Measurements from ENCODE around the gene FKBP6. TPM values are rescaled to one million over a fixed set of nuclear protein-coding genes. Genes with fewer than 3 reads are reported as not detected.
A peak's percentile ranks its signal among the peaks of the same experiment; 100 is the strongest.
"Not testable (repeated sequence)": the region's sequence is repeated elsewhere in the genome, so short reads cannot be mapped to it uniquely, and the experiment has no call there.

FKBP6 gene, protein sequence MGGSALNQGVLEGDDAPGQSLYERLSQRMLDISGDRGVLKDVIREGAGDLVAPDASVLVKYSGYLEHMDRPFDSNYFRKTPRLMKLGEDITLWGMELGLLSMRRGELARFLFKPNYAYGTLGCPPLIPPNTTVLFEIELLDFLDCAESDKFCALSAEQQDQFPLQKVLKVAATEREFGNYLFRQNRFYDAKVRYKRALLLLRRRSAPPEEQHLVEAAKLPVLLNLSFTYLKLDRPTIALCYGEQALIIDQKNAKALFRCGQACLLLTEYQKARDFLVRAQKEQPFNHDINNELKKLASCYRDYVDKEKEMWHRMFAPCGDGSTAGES
- not detected for total RNA-seq
- long read RNA-seq = 0 reads

DNA sequence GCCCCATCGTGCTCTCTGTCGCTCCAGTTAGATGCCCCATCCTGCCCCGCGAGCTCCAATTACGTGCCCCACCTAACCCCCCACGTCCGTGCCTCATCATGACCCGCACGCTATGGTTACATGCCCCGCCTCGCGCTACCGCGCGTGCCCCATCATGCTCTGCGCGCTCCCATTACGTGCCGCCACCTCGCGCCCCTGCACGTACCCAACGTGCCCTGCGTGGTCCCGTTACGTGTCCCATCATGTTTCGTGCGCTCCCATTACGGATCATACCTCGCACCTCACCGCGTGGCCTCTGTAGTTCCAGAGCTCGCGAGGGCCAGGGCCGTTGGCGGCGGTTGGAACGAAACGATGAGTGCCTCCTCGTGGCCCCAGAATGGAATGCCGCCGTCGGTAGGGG lies at the start of gene FKBP6, which contains the start of gene TRIM50:
TSS of gene FKBP6 (plus strand) at position 240 of the 400 bp plus-strand sequence. CDS start 268 bp downstream, outside the sequence.
TSS of gene TRIM50 (minus strand) at position 161 of the 400 bp plus-strand sequence. CDS start 3,295 bp downstream, outside the sequence.
- H3K27ac ChIP-seq; H3K4me3 ChIP-seq; H3K27me3 ChIP-seq; ATAC-seq; H3K36me3 ChIP-seq; H3K4me1 ChIP-seq; intact Hi-C loops (cut with DNase I); H3K9me3 ChIP-seq; DNase-seq: not testable (repeated sequence)
- WGBS (ENCODE audit: insufficient coverage, low coverage, low lambda C conversion rate, missing lambda C conversion rate) = 92% methylated on average over 33 of the region's 43 CpGs

DNA sequence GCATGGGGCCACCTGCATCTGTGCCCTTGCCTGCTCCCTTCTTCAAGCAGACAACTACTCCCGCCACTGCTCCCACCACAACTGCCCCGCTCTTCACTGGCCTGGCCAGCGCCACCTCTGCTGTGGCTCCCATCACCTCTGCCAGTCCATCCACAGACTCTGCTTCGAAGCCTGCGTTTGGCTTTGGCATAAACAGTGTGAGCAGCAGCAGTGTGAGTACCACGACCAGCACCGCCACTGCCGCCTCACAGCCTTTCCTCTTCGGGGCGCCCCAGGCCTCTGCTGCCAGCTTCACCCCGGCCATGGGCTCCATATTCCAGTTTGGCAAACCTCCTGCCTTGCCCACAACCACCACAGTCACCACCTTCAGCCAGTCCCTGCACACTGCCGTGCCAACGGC lies 30.7 kb upstream of the FKBP6 start:
- intact Hi-C loops (cut with DNase I); ATAC-seq; H3K4me1 ChIP-seq; DNase-seq; H3K27me3 ChIP-seq; H3K9me3 ChIP-seq; H3K4me3 ChIP-seq; H3K27ac ChIP-seq; H3K36me3 ChIP-seq: not testable (repeated sequence)
- no CpG with 5 or more reads among the region's 13 CpGs for WGBS (ENCODE audit: insufficient coverage, low coverage, low lambda C conversion rate, missing lambda C conversion rate)

DNA sequence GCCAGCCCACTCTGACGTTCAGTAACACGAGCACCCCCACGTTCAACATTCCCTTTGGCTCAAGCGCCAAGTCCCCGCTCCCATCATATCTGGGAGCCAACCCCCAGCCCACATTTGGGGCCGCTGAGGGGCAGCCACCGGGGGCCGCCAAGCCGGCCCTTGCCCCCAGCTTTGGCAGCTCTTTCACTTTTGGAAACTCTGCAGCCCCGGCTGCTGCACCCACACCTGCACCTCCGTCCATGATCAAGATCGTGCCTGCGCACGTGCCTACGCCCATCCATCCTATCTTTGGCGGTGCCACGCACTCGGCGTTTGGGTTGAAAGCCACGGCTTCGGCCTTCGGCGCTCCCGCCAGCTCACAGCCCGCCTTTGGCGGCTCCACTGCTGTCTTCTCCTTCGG lies 30.3 kb upstream of the FKBP6 start:
- H3K4me1 ChIP-seq; ATAC-seq; H3K27me3 ChIP-seq; H3K36me3 ChIP-seq; H3K27ac ChIP-seq; intact Hi-C loops (cut with DNase I); H3K4me3 ChIP-seq; DNase-seq; H3K9me3 ChIP-seq: not testable (repeated sequence)
- WGBS (ENCODE audit: insufficient coverage, low coverage, low lambda C conversion rate, missing lambda C conversion rate) = 71% methylated on average over 3 of the region's 27 CpGs

DNA sequence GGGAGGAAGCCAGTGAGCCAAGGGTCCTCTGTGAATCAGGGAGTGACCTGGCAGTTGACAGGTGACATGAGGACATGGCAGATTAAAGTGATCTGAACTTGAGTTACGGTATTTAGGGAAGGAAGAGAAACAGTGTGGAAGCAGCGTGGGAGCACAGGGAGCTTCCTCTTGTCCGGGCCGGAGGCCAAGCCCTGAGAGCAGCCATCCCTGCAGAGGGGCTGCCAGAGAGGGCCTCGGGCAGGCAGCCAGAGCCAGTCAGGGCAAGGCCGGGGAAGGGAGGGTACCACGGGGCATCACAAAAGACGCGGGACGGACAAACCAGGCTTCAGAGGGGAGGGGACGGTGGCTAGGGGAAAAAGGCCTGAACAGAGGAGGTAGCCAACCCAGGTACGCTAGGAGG lies 28.1 kb upstream of the FKBP6 start:
- H3K9me3 ChIP-seq; intact Hi-C loops (cut with DNase I); H3K4me3 ChIP-seq; H3K4me1 ChIP-seq; H3K27ac ChIP-seq; H3K36me3 ChIP-seq; H3K27me3 ChIP-seq: not testable (repeated sequence)
- peak in 1 of 3 donors; percentile 28 for DNase-seq
- 42% methylated on average over 5 of the region's 12 CpGs for WGBS (ENCODE audit: insufficient coverage, low coverage, low lambda C conversion rate, missing lambda C conversion rate)
- ATAC-seq = peak in 3 of 4 donors; percentile 15 to 44 (median 23)

DNA sequence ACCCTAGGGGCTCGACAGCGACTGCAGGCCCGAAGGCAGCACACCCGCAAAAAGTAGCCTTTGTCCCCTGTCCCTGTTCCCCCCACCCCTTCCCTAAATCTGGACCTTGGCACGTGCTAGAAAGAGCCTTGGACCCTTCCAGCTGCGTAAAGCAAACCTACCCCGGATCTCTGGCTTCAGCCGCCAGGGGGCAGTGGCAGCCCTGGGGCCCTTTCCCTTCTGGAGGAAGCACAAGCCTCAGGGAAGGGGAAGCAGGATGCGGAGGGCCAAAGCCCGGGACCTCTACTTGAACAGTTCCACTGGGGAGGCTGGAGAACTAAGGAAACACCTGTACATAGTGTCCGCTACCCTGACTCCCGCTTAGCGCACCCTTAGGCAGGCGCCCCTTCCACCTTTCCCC lies 26.9 kb upstream of the FKBP6 start:
- H3K27me3 ChIP-seq; intact Hi-C loops (cut with DNase I); H3K4me3 ChIP-seq; H3K4me1 ChIP-seq; H3K36me3 ChIP-seq; H3K9me3 ChIP-seq; DNase-seq; H3K27ac ChIP-seq: not testable (repeated sequence)
- WGBS (ENCODE audit: insufficient coverage, low coverage, low lambda C conversion rate, missing lambda C conversion rate) = no CpG with 5 or more reads among the region's 14 CpGs
- ATAC-seq = peak; percentile 51 to 69 (median 62)

DNA sequence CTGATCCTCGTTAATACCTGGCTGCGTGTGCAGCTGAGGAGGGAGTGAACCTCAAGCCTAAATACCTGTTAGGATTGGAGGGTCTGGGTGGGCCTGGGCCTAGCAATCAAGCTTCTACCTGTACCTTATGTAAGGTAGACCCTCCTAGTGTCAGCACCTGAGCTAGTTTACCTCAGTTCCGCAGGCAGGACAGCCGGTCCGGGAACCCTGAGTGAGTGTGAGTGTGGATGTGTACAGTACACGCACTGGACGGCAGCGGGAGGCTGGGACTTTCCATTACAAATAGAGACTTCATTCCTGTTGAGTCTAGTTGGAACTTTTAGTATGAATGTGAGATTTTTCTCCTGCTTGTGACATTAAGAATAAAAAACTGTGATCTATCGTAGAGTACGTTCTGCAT lies 25.1 kb upstream of the FKBP6 start:
- H3K9me3 ChIP-seq; H3K4me3 ChIP-seq; ATAC-seq; H3K27me3 ChIP-seq; H3K4me1 ChIP-seq; H3K27ac ChIP-seq; H3K36me3 ChIP-seq; intact Hi-C loops (cut with DNase I): not testable (repeated sequence)
- peak in 1 of 3 donors; percentile 9 for DNase-seq
- WGBS (ENCODE audit: insufficient coverage, low coverage, low lambda C conversion rate, missing lambda C conversion rate) = 86% methylated on average over 2 of the region's 10 CpGs

DNA sequence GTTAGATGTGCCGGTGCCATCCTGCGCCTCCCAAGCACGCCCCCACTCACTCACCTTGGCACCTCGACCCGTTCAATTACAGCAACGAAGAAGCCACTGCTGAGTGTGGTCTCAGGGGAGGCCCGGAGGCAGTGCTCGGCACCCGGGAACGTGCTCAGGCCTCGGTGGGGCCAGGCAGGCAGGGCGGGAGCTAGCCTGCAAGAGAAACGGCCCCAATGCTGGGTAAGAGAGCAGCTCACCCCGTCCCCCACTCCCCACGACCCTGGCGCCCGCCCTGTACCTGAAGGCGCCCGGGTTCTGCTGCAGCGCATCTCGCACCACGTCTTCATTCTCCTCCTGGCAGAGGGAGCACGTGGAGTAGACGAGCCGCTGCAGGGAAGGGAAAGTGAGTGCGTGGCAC lies 24.4 kb upstream of the FKBP6 start:
- Histone ChIP-seq H3K27me3 (no peaks in the 10 kb centered on the region), H3K4me3 (no peak overlapping the region), H3K27ac (no peak overlapping the region), H3K9me3 (no peaks in the 10 kb centered on the region), H3K36me3 (peaks cover 0 to 5% (median 0%) of the 10 kb centered on the region in 4 donors), H3K4me1 (no peaks in the 10 kb centered on the region)
- no peak for ATAC-seq
- no peak for TF ChIP-seq POLR2A (IDR thresholded peaks at IDR 0.05)
- TF ChIP-seq, protein P1, sequence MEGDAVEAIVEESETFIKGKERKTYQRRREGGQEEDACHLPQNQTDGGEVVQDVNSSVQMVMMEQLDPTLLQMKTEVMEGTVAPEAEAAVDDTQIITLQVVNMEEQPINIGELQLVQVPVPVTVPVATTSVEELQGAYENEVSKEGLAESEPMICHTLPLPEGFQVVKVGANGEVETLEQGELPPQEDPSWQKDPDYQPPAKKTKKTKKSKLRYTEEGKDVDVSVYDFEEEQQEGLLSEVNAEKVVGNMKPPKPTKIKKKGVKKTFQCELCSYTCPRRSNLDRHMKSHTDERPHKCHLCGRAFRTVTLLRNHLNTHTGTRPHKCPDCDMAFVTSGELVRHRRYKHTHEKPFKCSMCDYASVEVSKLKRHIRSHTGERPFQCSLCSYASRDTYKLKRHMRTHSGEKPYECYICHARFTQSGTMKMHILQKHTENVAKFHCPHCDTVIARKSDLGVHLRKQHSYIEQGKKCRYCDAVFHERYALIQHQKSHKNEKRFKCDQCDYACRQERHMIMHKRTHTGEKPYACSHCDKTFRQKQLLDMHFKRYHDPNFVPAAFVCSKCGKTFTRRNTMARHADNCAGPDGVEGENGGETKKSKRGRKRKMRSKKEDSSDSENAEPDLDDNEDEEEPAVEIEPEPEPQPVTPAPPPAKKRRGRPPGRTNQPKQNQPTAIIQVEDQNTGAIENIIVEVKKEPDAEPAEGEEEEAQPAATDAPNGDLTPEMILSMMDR (IDR thresholded peaks at IDR 0.05) = no peak
- peak in 1 of 3 donors; percentile 41 for DNase-seq
- intact Hi-C loops (cut with DNase I) = no loop called here
- WGBS (ENCODE audit: insufficient coverage, low coverage, low lambda C conversion rate, missing lambda C conversion rate) = 60% methylated on average over 1 of the region's 26 CpGs

All from right lobe of liver (tissue), 6 donors.